ENCODE data around the gene SEMA6B.

Gene SEMA6B

DNA sequence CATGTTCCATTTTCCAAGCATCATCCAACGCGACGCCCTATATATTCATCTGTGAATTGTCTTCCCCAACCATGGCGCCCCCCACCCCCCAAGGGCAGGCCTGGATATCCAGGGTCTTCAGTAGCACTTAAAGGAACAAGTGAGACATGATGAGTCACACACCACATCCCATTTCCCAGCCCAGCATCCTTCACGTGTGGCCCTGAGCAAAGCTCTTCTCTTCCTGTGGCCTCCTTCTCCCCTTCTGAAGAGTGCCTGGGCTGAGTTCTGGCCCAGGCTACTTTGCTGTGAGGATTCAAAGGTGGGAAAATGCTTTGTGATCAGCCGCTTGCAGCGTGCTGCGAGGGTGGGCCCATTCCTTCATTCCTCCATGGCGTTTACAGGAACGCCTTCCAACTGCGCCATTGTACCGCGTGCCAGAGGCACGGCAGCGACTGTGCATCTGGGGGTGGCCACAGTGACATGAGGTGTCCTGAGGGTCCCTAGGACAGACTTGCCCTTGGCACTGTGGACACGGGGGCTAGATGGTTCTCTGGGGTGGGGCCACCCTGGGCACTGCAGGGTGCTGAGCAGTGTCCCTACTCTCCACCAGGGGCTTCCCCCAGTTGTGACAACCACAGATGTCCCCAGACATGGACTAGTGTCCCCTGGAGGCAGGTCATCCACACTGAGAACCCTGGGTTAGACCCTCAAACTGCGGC lies 52.9 kb downstream of the SEMA6B start:
- no peaks in the 10 kb centered on the region for H3K9me3 Mint-ChIP-seq
- ATAC-seq (peak; percentile 49), DNase-seq (ENCODE audit: low spot score in 2 of 2) (no peak)
- peaks cover 19% of the 10 kb centered on the region for H3K36me3 Mint-ChIP-seq
- no peak overlapping the region for H3K4me3 Mint-ChIP-seq
- H3K27ac Mint-ChIP-seq, result peak overlapping the region; percentile 86
- peaks cover 14% of the 10 kb centered on the region for H3K4me1 Mint-ChIP-seq

- Mint-ChIP-seq H3K9me3 (no peaks in the 10 kb centered on the region), H3K36me3 (peaks cover 19% of the 10 kb centered on the region), H3K4me1 (peaks cover 14% of the 10 kb centered on the region), H3K27ac (peak overlapping the region; percentile 86), H3K4me3 (no peak overlapping the region)
- DNase-seq (ENCODE audit: low spot score in 2 of 2) (no peak), ATAC-seq (no peak)
Observed at GRCh38 chr19:4505570-4506448, 53.7 kb downstream of the SEMA6B start.

DNA sequence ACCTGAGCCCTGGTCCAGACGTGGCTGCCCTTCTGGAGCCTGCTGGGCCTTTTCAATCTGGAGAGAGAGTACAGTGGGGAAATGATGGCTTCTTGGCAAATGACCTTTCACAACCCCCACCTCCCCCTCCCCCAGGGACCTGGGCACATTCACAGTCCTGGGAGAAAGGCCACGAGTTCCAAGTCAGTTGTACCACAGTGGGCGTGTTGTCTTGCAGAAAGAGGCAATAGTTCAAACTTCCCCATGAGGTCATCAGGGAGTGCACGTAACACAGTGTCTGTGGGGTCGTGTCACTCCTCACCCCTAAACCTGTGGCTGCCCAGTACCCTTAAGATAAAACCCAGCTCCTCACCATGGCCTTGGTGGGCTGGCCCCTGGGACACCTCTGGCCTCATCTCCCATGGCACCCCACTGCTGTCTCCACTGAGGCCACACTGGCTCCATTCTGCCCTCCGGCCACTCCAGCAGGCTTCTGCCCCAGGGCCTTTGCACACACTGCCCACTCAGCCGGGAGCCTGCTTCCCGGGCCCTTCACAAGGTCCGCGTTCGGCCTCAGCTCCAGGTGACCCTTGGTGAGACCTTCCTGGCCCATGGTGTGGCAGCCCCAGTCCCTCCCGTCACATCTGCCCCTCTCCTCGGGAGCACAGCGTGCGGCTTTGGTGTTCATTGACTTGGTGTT lies 54.5 kb downstream of the SEMA6B start:
- DNase-seq (ENCODE audit: low spot score in 2 of 2) (no peak), ATAC-seq (no peak)
- peak overlapping the region; percentile 86 for H3K27ac Mint-ChIP-seq

GRCh38 chr19:4504297-4504701 lies 55.2 kb downstream of the SEMA6B start:
- H3K4me1 Mint-ChIP-seq, result peaks cover 14% of the 10 kb centered on the region
- H3K27ac Mint-ChIP-seq, result no peak overlapping the region
- no peaks in the 10 kb centered on the region for H3K9me3 Mint-ChIP-seq
- no peak overlapping the region for H3K4me3 Mint-ChIP-seq
- H3K36me3 Mint-ChIP-seq, result peaks cover 27% of the 10 kb centered on the region
- ATAC-seq (no peak), DNase-seq (ENCODE audit: low spot score in 2 of 2) (no peak)

More for the DNA sequence above, 54.5 kb downstream of the SEMA6B start:
- H3K4me3 Mint-ChIP-seq, result no peak overlapping the region
- H3K36me3 Mint-ChIP-seq, result peaks cover 22% of the 10 kb centered on the region
- peaks cover 14% of the 10 kb centered on the region for H3K4me1 Mint-ChIP-seq
- H3K9me3 Mint-ChIP-seq, result no peaks in the 10 kb centered on the region

DNA sequence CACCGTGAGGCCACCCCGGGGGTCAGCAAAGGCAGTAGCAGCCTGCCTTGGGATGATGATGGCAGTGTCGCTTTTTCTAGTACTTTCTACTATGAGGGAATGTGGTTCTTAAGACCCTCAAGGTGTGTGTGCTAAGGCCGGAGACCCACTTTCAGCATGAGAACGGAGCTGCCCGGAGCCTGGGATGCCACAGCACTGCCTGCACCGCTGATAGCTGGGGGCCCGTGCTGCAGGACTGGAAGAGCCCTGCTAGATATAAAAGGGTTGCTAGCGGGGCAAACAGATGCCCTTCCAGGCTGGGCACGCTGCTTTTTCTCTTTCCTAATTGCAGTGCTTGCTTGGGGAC lies 55.7 kb downstream of the SEMA6B start:
- Mint-ChIP-seq H3K9me3 (no peaks in the 10 kb centered on the region), H3K27ac (no peak overlapping the region), H3K4me1 (peaks cover 14% of the 10 kb centered on the region), H3K4me3 (no peak overlapping the region), H3K36me3 (peaks cover 27% of the 10 kb centered on the region)
- ATAC-seq (no peak), DNase-seq (ENCODE audit: low spot score in 2 of 2) (no peak)

GRCh38 chr19:4503132-4503824 lies 56.2 kb downstream of the SEMA6B start:
- peaks cover 14% of the 10 kb centered on the region for H3K4me1 Mint-ChIP-seq
- DNase-seq (ENCODE audit: low spot score in 2 of 2), result no peak
- no peaks in the 10 kb centered on the region for H3K9me3 Mint-ChIP-seq
- ATAC-seq, result no peak
- H3K36me3 Mint-ChIP-seq, result peaks cover 27% of the 10 kb centered on the region
- H3K27ac Mint-ChIP-seq, result no peak overlapping the region
- H3K4me3 Mint-ChIP-seq, result no peak overlapping the region

- Mint-ChIP-seq H3K4me3 (no peak overlapping the region), H3K36me3 (peaks cover 27% of the 10 kb centered on the region), H3K27ac (no peak overlapping the region), H3K4me1 (peaks cover 14% of the 10 kb centered on the region), H3K9me3 (no peaks in the 10 kb centered on the region)
- no peak for ATAC-seq
- no peak for DNase-seq (ENCODE audit: low spot score in 2 of 2)
Observed at GRCh38 chr19:4502282-4503131, 57.0 kb downstream of the SEMA6B start.

DNA sequence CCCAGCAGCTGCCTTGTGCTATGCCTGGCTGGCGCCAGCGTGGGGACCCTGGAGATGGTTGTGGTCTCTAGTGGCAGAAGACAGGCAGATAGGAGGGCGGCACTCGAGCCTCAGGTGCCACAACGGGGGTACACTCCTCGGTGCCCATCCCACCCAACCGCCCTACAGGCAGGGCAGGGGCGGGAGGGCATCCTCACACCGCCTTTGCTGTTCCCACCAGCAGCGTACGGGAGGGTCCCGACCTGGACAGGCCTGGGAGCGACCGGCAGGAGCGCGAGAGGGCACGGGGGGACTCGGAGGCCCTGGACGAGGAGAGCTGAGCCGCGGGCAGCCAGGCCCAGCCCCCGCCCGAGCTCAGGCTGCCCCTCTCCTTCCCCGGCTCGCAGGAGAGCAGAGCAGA lies 57.8 kb downstream of the SEMA6B start:
- H3K4me3 Mint-ChIP-seq, result no peak overlapping the region

DNA sequence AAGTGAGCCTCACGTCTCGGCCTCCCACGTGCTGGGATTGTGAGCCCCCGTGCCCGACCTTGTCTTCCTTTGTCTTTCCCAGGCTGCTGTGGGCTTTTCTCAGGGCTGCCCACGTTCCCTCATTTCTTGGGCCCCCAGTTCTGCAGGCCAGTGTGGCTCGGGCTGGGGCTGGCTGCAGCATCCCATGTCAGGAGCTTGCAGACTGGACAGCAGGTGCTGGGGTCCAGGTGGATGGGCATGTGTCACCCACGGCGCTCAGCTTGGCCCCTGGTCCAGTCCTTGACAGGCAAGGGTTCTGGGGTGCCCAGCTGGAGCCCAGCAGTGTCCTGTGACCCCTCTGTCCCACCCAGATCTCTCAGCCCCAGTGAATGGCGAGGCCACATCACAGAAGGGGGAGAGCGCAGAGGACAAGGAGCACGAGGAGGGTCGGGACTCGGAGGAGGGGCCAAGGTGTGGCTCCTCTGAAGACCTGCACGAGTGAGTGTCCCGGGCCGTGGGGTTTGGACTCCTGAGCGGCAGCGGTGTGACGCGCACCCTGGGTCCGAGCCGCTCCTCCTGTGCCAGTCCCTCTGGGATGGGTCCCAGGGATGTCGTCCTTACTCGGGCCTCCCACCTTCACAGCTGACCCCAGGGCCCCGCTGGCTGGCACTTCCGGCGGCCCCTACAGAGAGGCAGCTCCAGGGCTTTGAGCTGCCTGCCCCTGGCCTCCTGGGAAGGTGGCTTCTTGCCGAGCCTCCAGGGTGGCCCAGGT lies 58.5 kb downstream of the SEMA6B start:
- ATAC-seq (no peak), DNase-seq (ENCODE audit: low spot score in 2 of 2) (no peak)
- peaks cover 5% of the 10 kb centered on the region for H3K4me1 Mint-ChIP-seq
- no peak overlapping the region for H3K4me3 Mint-ChIP-seq
- peaks cover 25% of the 10 kb centered on the region for H3K36me3 Mint-ChIP-seq
- H3K27ac Mint-ChIP-seq, result no peak overlapping the region
- no peaks in the 10 kb centered on the region for H3K9me3 Mint-ChIP-seq

More for the DNA sequence above, 57.8 kb downstream of the SEMA6B start:
- H3K4me1 Mint-ChIP-seq, result peaks cover 12% of the 10 kb centered on the region
- no peak overlapping the region for H3K27ac Mint-ChIP-seq
- DNase-seq (ENCODE audit: low spot score in 2 of 2) (no peak), ATAC-seq (no peak)
- peaks cover 27% of the 10 kb centered on the region for H3K36me3 Mint-ChIP-seq
- no peaks in the 10 kb centered on the region for H3K9me3 Mint-ChIP-seq

DNA sequence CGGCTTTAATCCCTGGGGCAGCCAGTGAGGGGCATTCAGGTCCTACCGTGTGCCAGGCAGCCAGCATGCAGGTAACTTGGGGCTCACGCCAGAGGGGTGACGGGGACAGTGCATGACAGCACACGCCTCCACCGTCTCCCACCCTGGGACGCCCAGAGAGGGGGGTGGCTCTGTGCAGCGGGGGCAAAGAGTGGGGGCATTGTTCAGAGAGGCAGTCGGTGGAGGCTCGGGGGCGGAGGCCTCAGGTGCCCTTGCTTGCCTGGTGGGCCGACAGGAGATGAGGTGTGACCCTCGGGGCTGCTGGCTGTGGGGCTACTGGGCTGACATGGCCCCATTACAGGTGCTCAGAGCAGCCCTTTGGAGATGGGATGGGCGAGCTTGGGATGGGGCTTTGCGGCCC lies 59.6 kb downstream of the SEMA6B start:
- H3K9me3 Mint-ChIP-seq, result no peaks in the 10 kb centered on the region
- H3K4me1 Mint-ChIP-seq, result no peaks in the 10 kb centered on the region
- DNase-seq (ENCODE audit: low spot score in 2 of 2) (no peak), ATAC-seq (no peak)
- no peak overlapping the region for H3K27ac Mint-ChIP-seq
- peaks cover 31% of the 10 kb centered on the region for H3K36me3 Mint-ChIP-seq
- H3K4me3 Mint-ChIP-seq, result no peak overlapping the region

DNA sequence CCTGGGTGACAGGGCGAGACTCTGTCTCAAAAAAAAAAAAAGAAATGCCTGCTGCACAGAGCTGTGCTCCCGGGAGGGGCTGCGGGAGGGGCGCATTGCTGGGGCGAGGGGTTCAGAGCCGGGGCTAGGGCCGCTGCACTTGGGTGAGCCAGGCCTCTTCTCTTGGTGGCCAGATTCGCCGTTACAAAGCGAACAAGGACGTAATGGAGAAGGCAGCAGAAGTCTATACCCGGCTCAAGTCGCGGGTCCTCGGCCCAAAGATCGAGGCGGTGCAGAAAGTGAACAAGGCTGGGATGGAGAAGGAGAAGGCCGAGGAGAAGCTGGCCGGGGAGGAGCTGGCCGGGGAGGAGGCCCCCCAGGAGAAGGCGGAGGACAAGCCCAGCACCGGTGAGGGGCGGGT lies 60.2 kb downstream of the SEMA6B start:
- Mint-ChIP-seq H3K9me3 (no peaks in the 10 kb centered on the region), H3K36me3 (peaks cover 35% of the 10 kb centered on the region), H3K4me3 (no peak overlapping the region), H3K27ac (no peak overlapping the region), H3K4me1 (no peaks in the 10 kb centered on the region)
- no peak for ATAC-seq
- no peak for DNase-seq (ENCODE audit: low spot score in 2 of 2)

DNA sequence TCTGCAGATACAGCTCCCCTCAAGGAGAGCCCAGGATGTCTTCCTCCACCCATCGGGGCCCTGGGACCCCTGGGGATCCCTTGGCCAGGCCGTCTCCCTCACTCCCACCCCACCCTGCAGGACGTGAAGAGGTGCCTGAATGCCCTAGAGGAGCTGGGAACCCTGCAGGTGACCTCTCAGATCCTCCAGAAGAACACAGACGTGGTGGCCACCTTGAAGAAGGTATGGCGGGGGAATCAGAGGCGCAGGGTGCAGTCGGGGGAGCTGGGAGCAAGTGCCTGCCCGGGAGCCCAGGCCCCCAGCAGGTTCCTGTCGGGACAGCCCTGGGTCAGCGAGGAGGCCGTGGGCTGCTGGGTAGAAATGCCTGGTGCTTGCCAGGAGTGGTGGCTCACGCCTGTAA lies 60.8 kb downstream of the SEMA6B start:
- no peak overlapping the region for H3K27ac Mint-ChIP-seq
- peaks cover 35% of the 10 kb centered on the region for H3K36me3 Mint-ChIP-seq
- DNase-seq (ENCODE audit: low spot score in 2 of 2) (no peak), ATAC-seq (no peak)
- H3K4me1 Mint-ChIP-seq, result no peaks in the 10 kb centered on the region
- no peaks in the 10 kb centered on the region for H3K9me3 Mint-ChIP-seq
- H3K4me3 Mint-ChIP-seq, result no peak overlapping the region

- no peak overlapping the region for H3K27ac Mint-ChIP-seq
- ATAC-seq (no peak), DNase-seq (ENCODE audit: low spot score in 2 of 2) (no peak)
- H3K36me3 Mint-ChIP-seq, result peaks cover 33% of the 10 kb centered on the region
- no peaks in the 10 kb centered on the region for H3K4me1 Mint-ChIP-seq
- H3K4me3 Mint-ChIP-seq, result no peak overlapping the region
- no peaks in the 10 kb centered on the region for H3K9me3 Mint-ChIP-seq
Observed at GRCh38 chr19:4497770-4498389, 61.6 kb downstream of the SEMA6B start.
